RWPE1 (cell line): Measurements from ENCODE around the gene TPCN2.
"Not testable (repeated sequence)": the region's sequence is repeated elsewhere in the genome, so short reads cannot be mapped to it uniquely, and the experiment has no call there.

Source experiments
- CTCF ChIA-PET: fragments of 350-600 bp; sonication (Branson Sonifier 250); formaldehyde crosslinking; extraction: SDS; loops from one replicate; lab custom pipeline; 2021; lab: Yijun Ruan, JAX
- POLR2A ChIA-PET: fragments of 400-600 bp; formaldehyde crosslinking; extraction: SDS; loops from one replicate; lab custom pipeline; 2020; ENCODE audit warnings: antibody characterized with exemption; ENCODE audit not compliant: low non-redundant PET; lab: Yijun Ruan, JAX
- DNase-seq: peaks from one replicate; pipeline ENCODE4 v3.0.0; 2012; ENCODE audit warnings: low spot score
- H3K27ac ChIP-seq: fragments of 450-650 bp; 2 replicates; pipeline ENCODE4 v1.5.1; 2017
- TF ChIP-seq, protein P1 (sequence below): fragments of 450-650 bp; conservative IDR thresholded peaks from 2 replicates; pipeline ENCODE4 v1.5.1; 2017; ENCODE audit warnings: low read depth, mild to moderate bottlenecking

Gene TPCN2

DNA sequence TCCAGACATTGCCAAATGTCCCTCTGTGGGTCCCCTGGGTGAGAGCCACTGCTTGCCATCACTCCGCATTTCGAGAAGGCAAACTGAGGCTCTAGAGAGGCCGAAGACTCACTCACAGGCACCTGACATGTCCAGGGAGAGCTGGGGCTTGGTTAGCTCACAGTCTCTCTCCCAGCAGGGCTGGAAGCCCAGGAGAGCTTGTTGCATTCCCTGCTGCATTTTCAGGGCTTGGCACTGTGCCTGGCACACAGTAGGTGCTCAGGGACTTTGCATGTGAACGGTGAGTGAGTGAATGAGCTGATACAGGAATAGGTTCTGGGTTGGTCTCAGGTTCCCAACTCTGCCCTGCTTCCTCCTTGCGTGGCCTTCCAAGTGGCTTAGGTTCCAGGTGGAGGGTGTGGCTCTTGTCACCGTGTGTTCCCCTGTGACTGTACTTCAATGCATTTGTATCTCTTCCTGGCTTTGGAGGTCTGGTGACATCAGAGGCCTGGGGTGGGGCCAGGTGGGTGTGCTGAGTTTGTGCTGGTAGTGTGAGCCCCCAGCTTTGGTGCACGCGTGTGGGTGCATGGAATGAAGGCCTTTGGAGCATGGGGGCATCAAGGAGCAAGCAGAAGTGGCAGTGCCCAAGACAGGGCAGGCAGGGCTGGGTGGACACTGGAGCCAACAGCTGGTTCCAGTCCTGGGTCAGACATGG is 88.6 kb downstream of the TPCN2 start:
- no peak for DNase-seq
- ChIA-PET CTCF (interaction anchor here (0.5 kb wide), 1 partner anchor 1095 kb away, joined by 3 read pairs; no protein-coding TSS in a partner anchor), POLR2A (no interaction called here)
- peak overlapping the region; percentile 45 for H3K27ac ChIP-seq
- TF ChIP-seq, protein P1, sequence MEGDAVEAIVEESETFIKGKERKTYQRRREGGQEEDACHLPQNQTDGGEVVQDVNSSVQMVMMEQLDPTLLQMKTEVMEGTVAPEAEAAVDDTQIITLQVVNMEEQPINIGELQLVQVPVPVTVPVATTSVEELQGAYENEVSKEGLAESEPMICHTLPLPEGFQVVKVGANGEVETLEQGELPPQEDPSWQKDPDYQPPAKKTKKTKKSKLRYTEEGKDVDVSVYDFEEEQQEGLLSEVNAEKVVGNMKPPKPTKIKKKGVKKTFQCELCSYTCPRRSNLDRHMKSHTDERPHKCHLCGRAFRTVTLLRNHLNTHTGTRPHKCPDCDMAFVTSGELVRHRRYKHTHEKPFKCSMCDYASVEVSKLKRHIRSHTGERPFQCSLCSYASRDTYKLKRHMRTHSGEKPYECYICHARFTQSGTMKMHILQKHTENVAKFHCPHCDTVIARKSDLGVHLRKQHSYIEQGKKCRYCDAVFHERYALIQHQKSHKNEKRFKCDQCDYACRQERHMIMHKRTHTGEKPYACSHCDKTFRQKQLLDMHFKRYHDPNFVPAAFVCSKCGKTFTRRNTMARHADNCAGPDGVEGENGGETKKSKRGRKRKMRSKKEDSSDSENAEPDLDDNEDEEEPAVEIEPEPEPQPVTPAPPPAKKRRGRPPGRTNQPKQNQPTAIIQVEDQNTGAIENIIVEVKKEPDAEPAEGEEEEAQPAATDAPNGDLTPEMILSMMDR: no peak

- TF ChIP-seq, protein P1: no peak
- CTCF ChIA-PET: no interaction called here
- peak; percentile 28 for DNase-seq
- POLR2A ChIA-PET: no interaction called here
- peak overlapping the region; percentile 45 for H3K27ac ChIP-seq
These were observed 89.5 kb downstream of the TPCN2 start for GRCh38 chr11:69138265-69138664.

- ChIA-PET POLR2A (interaction anchor here (0.6 kb wide), 1 partner anchor 17 kb away, joined by 3 read pairs; no protein-coding TSS in a partner anchor), CTCF (interaction anchor here (1.2 kb wide), 1 partner anchor 9 kb away, joined by 5 read pairs; no protein-coding TSS in a partner anchor)
- peak overlapping the region; percentile 72 for H3K27ac ChIP-seq
- not testable (repeated sequence) for DNase-seq
These were observed 91.4 kb downstream of the TPCN2 start for GRCh38 chr11:69140161-69140560.

GRCh38 chr11:69140635-69141034 is 91.9 kb downstream of the TPCN2 start:
- ChIA-PET POLR2A (interaction anchor here (0.6 kb wide), 1 partner anchor 18 kb away, joined by 3 read pairs; no protein-coding TSS in a partner anchor), CTCF (interaction anchor here (1.2 kb wide), 1 partner anchor 9 kb away, joined by 5 read pairs; no protein-coding TSS in a partner anchor)
- TF ChIP-seq, protein P1: no peak; the same call in 1 of the 2 replicates
- DNase-seq: peak; percentile 39
- peak overlapping the region; percentile 72 for H3K27ac ChIP-seq

GRCh38 chr11:69141742-69142141 is 93.0 kb downstream of the TPCN2 start:
- ChIA-PET POLR2A (no interaction called here), CTCF (interaction anchor here (0.6 kb wide), 1 partner anchor 856 kb away, joined by 4 read pairs; no protein-coding TSS in a partner anchor)
- TF ChIP-seq, protein P1: no peak
- no peak for DNase-seq
- no peak overlapping the region for H3K27ac ChIP-seq

GRCh38 chr11:69142895-69143294 is 94.2 kb downstream of the TPCN2 start:
- DNase-seq: no peak
- POLR2A ChIA-PET: no interaction called here
- TF ChIP-seq, protein P1: no peak
- CTCF ChIA-PET: interaction anchor here (0.7 to 1.4 kb wide), 2 partner anchors 11 to 15 kb away, joined by 3 to 4 read pairs; no protein-coding TSS in a partner anchor
- no peak overlapping the region for H3K27ac ChIP-seq
